Heart left ventricle (tissue), 13 donors: ENCODE data around the gene TAOK3.

Source experiments
- POLR2A ChIP-seq, 2 donors: fragments of 450-650 bp; IDR thresholded peaks; one replicate each; pipeline ENCODE4 v1.6.1; 2017; ENCODE audit warnings: antibody characterized with exemption in 2 of 2, mild to moderate bottlenecking in 2 of 2, moderate library complexity in 2 of 2
- TF ChIP-seq, protein P1 (sequence below), 12 donors: fragments of 200-600 bp; sonication (generic) in 4 of 12; IDR thresholded peaks; one replicate each; pipeline versions ENCODE4 v1.5.0 to v1.8.0; 2018 to 2022; ENCODE audit warnings: antibody characterized with exemption in 12 of 12, mild to moderate bottlenecking in 5 of 12
- donor health status: ischemic (EF 13 %, LVEDD 7.1; RV severe dilation, severe dysfunction).
- donor health status: DM: no; HTN: yes; CAD: no.
- donor health status: DM: no; HTN: no; CAD: no.
- donor health status: ischemic (EF 25% LVEDD 6.9; RV normal size, moderate dysfunction).
- donor health status: ischemic (EF 25% LVEDD 5.7; RV mildly dilated, moderate dysfunction).
- donor health status: ischemic (EF 35%, LVEDD 5.7; RV mildly dilated, moderate dysfunction).
- donor health status: nonischemic (EF 11% LVEDD 7.7; RV severe dilation, severe dysfunction).
- donor health status: DM: yes; HTN: yes; CAD: no.
- donor health status: PGD.
- donor health status: ischemic (EF 29% LVEDD 5.4; RV normal size, mild dysfunction).
- donor health status: nonischemic (EF 23%, LVEDD 6.1; RV moderate dilation, normal function).

DNA sequence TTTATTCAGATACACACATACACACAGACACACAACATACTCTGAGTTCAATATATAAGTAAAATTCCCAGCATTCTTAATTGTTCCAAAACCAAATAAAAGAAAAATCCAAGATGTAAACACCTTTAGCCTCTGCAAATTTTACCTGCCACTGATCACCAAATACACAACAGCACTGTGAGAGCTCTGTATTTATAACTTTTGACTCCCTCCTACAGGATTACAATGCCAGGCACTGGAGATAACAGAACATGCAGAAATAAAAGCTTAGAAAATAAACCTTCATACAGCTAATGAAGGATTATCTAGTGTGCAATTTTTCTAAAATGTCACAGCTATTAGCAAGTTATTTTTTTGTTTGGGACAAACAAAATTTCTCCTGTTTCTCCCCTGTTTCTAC lies 85.0 kb downstream of the TAOK3 start:
- TF ChIP-seq, protein P1, sequence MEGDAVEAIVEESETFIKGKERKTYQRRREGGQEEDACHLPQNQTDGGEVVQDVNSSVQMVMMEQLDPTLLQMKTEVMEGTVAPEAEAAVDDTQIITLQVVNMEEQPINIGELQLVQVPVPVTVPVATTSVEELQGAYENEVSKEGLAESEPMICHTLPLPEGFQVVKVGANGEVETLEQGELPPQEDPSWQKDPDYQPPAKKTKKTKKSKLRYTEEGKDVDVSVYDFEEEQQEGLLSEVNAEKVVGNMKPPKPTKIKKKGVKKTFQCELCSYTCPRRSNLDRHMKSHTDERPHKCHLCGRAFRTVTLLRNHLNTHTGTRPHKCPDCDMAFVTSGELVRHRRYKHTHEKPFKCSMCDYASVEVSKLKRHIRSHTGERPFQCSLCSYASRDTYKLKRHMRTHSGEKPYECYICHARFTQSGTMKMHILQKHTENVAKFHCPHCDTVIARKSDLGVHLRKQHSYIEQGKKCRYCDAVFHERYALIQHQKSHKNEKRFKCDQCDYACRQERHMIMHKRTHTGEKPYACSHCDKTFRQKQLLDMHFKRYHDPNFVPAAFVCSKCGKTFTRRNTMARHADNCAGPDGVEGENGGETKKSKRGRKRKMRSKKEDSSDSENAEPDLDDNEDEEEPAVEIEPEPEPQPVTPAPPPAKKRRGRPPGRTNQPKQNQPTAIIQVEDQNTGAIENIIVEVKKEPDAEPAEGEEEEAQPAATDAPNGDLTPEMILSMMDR (IDR thresholded peaks at IDR 0.05) = no peak
- no peak for TF ChIP-seq POLR2A (IDR thresholded peaks at IDR 0.05)
